DOHH2 (cell line): ENCODE results near the gene NAB1.

Source experiments
- H3F3A ChIP-seq: fragments of 200-600 bp; sonication (generic), shearing (Covaris generic); 2 replicates; pipeline ENCODE4 v1.6.0; 2016; ENCODE audit warnings: antibody characterized with exemption, mild to moderate bottlenecking; ENCODE audit not compliant: control insufficient read depth, insufficient read depth
- H3K27ac ChIP-seq: fragments of 200-600 bp; sonication (generic); 2 replicates; pipeline ENCODE4 v1.5.1; 2014; ENCODE audit warnings: low read depth, mild to moderate bottlenecking, low read length, moderate library complexity
- H3K27me3 ChIP-seq: fragments of 200-600 bp; sonication (generic); 2 replicates; pipeline ENCODE4 v1.6.1; 2014; ENCODE audit warnings: mild to moderate bottlenecking, low read length, mixed read lengths; ENCODE audit not compliant: control insufficient read depth
- H3K36me3 ChIP-seq: fragments of 200-600 bp; sonication (generic); 2 replicates; pipeline ENCODE4 v1.6.1; 2014; ENCODE audit warnings: mild to moderate bottlenecking, low read length, moderate library complexity, mixed read lengths; ENCODE audit not compliant: control insufficient read depth
- H3K4me1 ChIP-seq: fragments of 200-600 bp; sonication (generic); 2 replicates; pipeline ENCODE4 v1.6.1; 2014; ENCODE audit warnings: mild to moderate bottlenecking, low read length, mixed read lengths; ENCODE audit not compliant: control insufficient read depth
- H3K4me2 ChIP-seq: fragments of 200-600 bp; sonication (generic); 2 replicates; pipeline ENCODE4 v1.6.0; 2014; ENCODE audit warnings: mild to moderate bottlenecking, low read length, moderate library complexity
- H3K4me3 ChIP-seq: fragments of 200-600 bp; sonication (generic); 2 replicates; pipeline ENCODE4 v1.5.1; 2014; ENCODE audit warnings: mild to moderate bottlenecking, low read length, mixed read lengths
- H3K79me2 ChIP-seq: fragments of 200-600 bp; sonication (generic); 2 replicates; pipeline ENCODE4 v1.6.1; 2014; ENCODE audit warnings: mild to moderate bottlenecking, low read length, mixed read lengths; ENCODE audit not compliant: control insufficient read depth
- H3K9me2 ChIP-seq: fragments of 200-600 bp; sonication (generic); replicated peaks from 2 replicates; pipeline ENCODE4 v1.6.1; 2014; ENCODE audit warnings: mild to moderate bottlenecking, low read length, mixed read lengths; ENCODE audit not compliant: control insufficient read depth
- H3K9me3 ChIP-seq: fragments of 200-600 bp; sonication (generic); 2 replicates; pipeline ENCODE4 v1.6.1; 2014; ENCODE audit warnings: antibody characterized with exemption, low read length, mixed read lengths; ENCODE audit not compliant: control insufficient read depth, insufficient read depth
- H4K20me1 ChIP-seq: fragments of 200-600 bp; sonication (generic); 2 replicates; pipeline ENCODE4 v1.6.0; 2014; ENCODE audit warnings: low read depth, mild to moderate bottlenecking, antibody characterized with exemption, low read length, moderate library complexity; ENCODE audit not compliant: control insufficient read depth, insufficient read depth
- EZH2phosphoT487 ChIP-seq: fragments of 200-600 bp; sonication (generic); IDR thresholded peaks from 2 replicates; pipeline ENCODE4 v1.6.1; 2017; ENCODE audit warnings: borderline replicate concordance, mild to moderate bottlenecking, antibody characterized with exemption, low read length, moderate library complexity, mixed read lengths
- TF ChIP-seq, protein P1 (sequence below): fragments of 200-600 bp; sonication (generic); IDR thresholded peaks from one replicate; pipeline ENCODE4 v1.5.1; 2014; ENCODE audit warnings: antibody characterized with exemption, mild to moderate bottlenecking, low read depth, low read length; ENCODE audit not compliant: poor library complexity, severe bottlenecking

Gene NAB1

DNA sequence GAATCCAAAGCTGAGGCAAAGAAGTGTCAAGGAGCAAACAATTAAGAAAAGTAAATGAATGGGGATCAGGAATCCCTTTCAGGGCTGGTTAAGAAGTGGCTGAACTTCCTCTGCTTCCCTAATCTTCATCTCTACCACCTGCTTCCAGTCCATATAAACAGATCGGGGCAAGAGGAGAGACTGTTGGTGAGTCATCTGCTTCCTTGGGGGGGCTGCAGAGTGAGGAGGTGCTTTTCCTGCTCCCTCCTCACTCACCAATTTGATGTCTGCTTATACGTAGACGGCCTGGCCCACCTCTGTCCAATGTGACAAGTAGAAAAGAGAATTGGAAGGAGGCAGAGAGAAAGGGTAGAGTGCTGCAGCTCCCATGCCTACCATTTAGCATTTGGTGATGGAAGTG is 68.4 kb downstream of the NAB1 start:
- H3K4me3 ChIP-seq: no peak overlapping the region
- H4K20me1 ChIP-seq: no peaks in the 10 kb centered on the region
- no peaks in the 10 kb centered on the region for H3K79me2 ChIP-seq
- peaks cover 18% of the 10 kb centered on the region for H3K27me3 ChIP-seq
- H3K27ac ChIP-seq: no peak overlapping the region
- H3K4me1 ChIP-seq: no peaks in the 10 kb centered on the region
- H3F3A ChIP-seq: no peaks in the 10 kb centered on the region
- H3K9me3 ChIP-seq: no peaks in the 10 kb centered on the region
- no peaks in the 10 kb centered on the region for H3K36me3 ChIP-seq
- peaks cover 4% of the 10 kb centered on the region; the same call in 1 of the 2 replicates for H3K9me2 ChIP-seq
- H3K4me2 ChIP-seq: no peak overlapping the region
- TF ChIP-seq, protein P1, sequence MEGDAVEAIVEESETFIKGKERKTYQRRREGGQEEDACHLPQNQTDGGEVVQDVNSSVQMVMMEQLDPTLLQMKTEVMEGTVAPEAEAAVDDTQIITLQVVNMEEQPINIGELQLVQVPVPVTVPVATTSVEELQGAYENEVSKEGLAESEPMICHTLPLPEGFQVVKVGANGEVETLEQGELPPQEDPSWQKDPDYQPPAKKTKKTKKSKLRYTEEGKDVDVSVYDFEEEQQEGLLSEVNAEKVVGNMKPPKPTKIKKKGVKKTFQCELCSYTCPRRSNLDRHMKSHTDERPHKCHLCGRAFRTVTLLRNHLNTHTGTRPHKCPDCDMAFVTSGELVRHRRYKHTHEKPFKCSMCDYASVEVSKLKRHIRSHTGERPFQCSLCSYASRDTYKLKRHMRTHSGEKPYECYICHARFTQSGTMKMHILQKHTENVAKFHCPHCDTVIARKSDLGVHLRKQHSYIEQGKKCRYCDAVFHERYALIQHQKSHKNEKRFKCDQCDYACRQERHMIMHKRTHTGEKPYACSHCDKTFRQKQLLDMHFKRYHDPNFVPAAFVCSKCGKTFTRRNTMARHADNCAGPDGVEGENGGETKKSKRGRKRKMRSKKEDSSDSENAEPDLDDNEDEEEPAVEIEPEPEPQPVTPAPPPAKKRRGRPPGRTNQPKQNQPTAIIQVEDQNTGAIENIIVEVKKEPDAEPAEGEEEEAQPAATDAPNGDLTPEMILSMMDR: no peak
- TF ChIP-seq EZH2phosphoT487: no peak

DNA sequence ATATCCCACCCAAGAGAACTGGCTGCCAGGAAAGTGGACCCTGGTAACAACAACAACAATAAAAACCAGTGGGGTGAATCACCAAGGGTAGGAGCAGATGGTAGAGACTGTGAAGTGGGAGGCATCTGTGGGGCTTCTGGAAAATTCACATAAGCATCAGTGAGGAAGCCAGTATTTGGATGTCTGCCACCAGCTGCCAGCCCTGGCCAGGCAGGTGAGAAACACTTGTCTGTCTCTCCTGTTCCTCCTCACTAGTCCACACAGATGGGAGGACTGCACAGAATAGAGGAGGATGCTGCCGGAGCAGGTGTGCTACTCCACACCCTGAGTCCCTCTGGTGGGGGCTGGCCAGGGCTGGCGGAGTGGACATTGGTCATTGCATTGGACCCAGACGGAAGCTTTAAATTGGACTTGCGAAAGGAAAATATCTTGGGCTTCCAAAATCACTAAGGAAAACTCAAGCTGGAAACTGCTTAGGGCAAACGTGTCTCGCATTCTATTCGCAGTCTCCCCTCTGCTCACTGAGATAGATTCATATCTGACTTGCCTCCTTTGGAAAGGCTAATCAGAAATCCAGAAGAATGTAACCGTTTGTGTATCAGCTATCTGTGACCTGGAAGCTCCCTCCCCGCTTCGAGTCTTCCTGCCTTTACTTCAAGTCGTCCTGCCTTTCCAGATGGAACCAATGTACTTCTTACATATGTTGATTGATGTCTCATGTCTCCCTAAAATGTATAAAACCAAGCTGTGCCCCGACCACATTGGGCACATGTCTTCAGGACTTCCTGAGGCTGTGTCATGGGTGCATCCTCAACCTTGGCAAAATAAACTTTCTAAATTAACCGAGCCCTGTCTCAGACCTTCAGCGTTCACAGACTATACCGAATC is 69.1 kb downstream of the NAB1 start:
- no peaks in the 10 kb centered on the region for H3K9me3 ChIP-seq
- no peaks in the 10 kb centered on the region for H3K36me3 ChIP-seq
- H3K27ac ChIP-seq: no peak overlapping the region
- H3K4me1 ChIP-seq: no peaks in the 10 kb centered on the region
- H3K4me3 ChIP-seq: no peak overlapping the region
- no peaks in the 10 kb centered on the region for H3F3A ChIP-seq
- peaks cover 21% of the 10 kb centered on the region for H3K27me3 ChIP-seq
- no peaks in the 10 kb centered on the region for H4K20me1 ChIP-seq
- no peak overlapping the region for H3K4me2 ChIP-seq
- H3K79me2 ChIP-seq: no peaks in the 10 kb centered on the region
- no peaks in the 10 kb centered on the region for H3K9me2 ChIP-seq
- TF ChIP-seq EZH2phosphoT487: no peak
- TF ChIP-seq, protein P1: no peak

DNA sequence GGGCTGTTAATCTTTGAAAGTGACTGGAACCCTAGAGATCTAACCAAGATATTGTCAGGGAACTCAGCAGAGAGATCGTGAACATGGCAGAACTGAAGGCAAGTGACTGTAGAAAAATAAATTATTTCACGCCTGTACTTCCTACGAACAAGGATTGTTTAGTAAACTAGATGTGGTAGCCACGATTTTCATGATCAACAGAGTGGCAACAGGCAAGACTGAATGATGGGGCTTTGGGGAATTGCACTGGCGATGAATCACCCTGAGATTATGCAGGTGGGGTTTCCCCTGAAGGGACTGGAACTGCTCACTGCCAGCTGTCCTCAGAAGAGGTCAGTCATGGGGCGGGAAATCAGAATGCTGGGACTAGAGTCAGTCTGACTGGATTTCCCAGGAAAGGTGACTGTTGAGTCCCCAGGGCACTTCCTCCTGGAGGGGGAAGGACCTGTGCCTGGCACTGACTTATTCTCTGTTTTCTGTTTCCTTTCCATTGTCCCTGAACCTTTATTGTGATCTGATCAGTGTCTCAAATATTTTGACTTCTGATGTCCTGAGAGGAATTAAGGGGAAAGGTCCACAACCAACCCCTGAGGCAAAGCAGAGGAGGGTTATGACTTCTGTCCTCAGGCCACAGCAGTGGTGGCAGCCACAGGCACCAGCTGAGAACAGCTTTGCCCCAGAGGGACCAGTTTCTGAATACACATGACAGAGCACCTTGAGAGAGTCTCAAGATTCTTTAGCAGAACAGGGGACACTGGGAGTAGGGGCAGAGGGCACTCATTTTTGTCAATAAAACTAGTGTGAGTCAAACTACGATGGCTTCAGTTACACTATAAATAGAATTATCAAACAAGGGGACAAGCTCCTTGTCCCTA is 70.0 kb downstream of the NAB1 start:
- no peak overlapping the region for H3K4me2 ChIP-seq

More for the DNA sequence above, 70.0 kb downstream of the NAB1 start:
- Histone ChIP-seq H3K79me2 (no peaks in the 10 kb centered on the region), H3K27ac (no peak overlapping the region), H3K4me1 (no peaks in the 10 kb centered on the region), H3K36me3 (no peaks in the 10 kb centered on the region), H3K4me3 (no peak overlapping the region), H3K27me3 (peaks cover 24% of the 10 kb centered on the region), H3K9me2 (no peaks in the 10 kb centered on the region), H4K20me1 (no peaks in the 10 kb centered on the region), H3F3A (no peaks in the 10 kb centered on the region), H3K9me3 (no peaks in the 10 kb centered on the region)
- TF ChIP-seq, protein P1: no peak
- no peak for TF ChIP-seq EZH2phosphoT487
